HCT116 (cell line): ENCODE results near the gene INTS4. TPM values are rescaled to one million over a fixed set of nuclear protein-coding genes. Genes with fewer than 3 reads are reported as not detected.

Experiments used
- ATAC-seq: fragments of 200-7000 bp; cut with Tn5 transposase; 2 replicates; pipeline ENCODE4 v1.9.1; 2020; ENCODE audit warnings: mild to moderate bottlenecking, moderate library complexity
- BruUV-seq: library from RNA; stranded (reverse); fragments of 400-500 nt; replicated peaks from 2 replicates; lab custom pipeline; 2021; lab: Mats Ljungman, UMichigan
- CTCF ChIA-PET: fragments of 300-600 bp; sonication (Branson Sonifier 250); formaldehyde crosslinking; loops from one replicate; lab custom pipeline; 2021; ENCODE audit warnings: antibody characterized with exemption; lab: Charles Lee
- POLR2A ChIA-PET: fragments of 300-600, 350-600 bp; sonication (Branson Sonifier 250); formaldehyde crosslinking; loops from one replicate; lab custom pipeline; 2021; ENCODE audit warnings: antibody characterized with exemption; lab: Charles Lee
- RAD21 ChIA-PET, 2 experiments: fragments of 300-600 bp; sonication (Branson Sonifier 250); formaldehyde crosslinking; loops; one replicate each; lab custom pipeline; 2023; ENCODE audit warnings: low total read pairs in 2 of 2; ENCODE audit not compliant: uncharacterized antibody in 2 of 2, unreplicated experiment in 2 of 2, low non-redundant PET in 1 of 2; lab: Charles Lee
- DNase-seq: peaks from one replicate; pipeline ENCODE4 v3.0.0-alpha.2; 2010; ENCODE audit warnings: low read depth, low spot score
- H2AFZ ChIP-seq: fragments of 200-600 bp; shearing (Covaris generic), sonication (generic); 2 replicates; pipeline ENCODE4 v1.6.1; 2017; ENCODE audit warnings: low read depth, mixed run types, mixed read lengths, antibody characterized with exemption, low read length; ENCODE audit not compliant: poor library complexity, severe bottlenecking
- H3K27ac ChIP-seq: 2 replicates; pipeline ENCODE4 v1.5.1; 2012; ENCODE audit warnings: low read depth, low read length
- H3K27me3 ChIP-seq: fragments of 200-600 bp; sonication (generic); 2 replicates; pipeline ENCODE4 v1.6.1; 2016; ENCODE audit warnings: mixed run types, low read length, mixed read lengths; ENCODE audit not compliant: insufficient read depth
- H3K36me3 ChIP-seq, 2 experiments: fragments of 200-500 bp in 1 of 2; fragments of 200-600 bp in 1 of 2; sonication (Bioruptor generic) in 1 of 2; sonication (generic) in 1 of 2; 2 replicates each; pipeline versions ENCODE4 v1.5.1 to v1.6.1; 2014 to 2016; ENCODE audit warnings: low read length in 2 of 2, inconsistent platforms in 1 of 2, mixed read lengths in 1 of 2, mixed run types in 1 of 2; ENCODE audit not compliant: insufficient read depth in 2 of 2, control insufficient read depth in 1 of 2
- H3K4me1 ChIP-seq, 2 experiments: fragments of 200-600 bp in 1 of 2; sonication (generic) in 1 of 2; 2 replicates each; pipeline versions ENCODE4 v1.5.1 to v1.6.1; 2012 to 2017; ENCODE audit warnings: low read length in 2 of 2, inconsistent platforms in 1 of 2, mild to moderate bottlenecking in 1 of 2, mixed read lengths in 1 of 2, mixed run types in 1 of 2, moderate library complexity in 1 of 2; ENCODE audit not compliant: insufficient read depth in 2 of 2, control insufficient read depth in 1 of 2
- H3K4me2 ChIP-seq: fragments of 200-600 bp; sonication (generic); 2 replicates; pipeline ENCODE4 v1.6.1; 2017; ENCODE audit warnings: mixed run types, low read length, mixed read lengths
- H3K4me3 ChIP-seq, 2 experiments: fragments of 200-600 bp in 1 of 2; sonication (generic) in 1 of 2; replicated peaks in 1 of 2; 2 replicates each; pipeline ENCODE4 v1.5.1; 2011 to 2016; ENCODE audit warnings: low read length in 2 of 2, control low read depth in 1 of 2, low read depth in 1 of 2, mild to moderate bottlenecking in 1 of 2, mixed read lengths in 1 of 2, mixed run types in 1 of 2
- H3K79me2 ChIP-seq: fragments of 200-600 bp; sonication (generic); 2 replicates; pipeline ENCODE4 v1.6.1; 2017; ENCODE audit warnings: mild to moderate bottlenecking, mixed run types, low read length, moderate library complexity, mixed read lengths; ENCODE audit not compliant: insufficient read depth
- H3K9ac ChIP-seq: fragments of 200-600 bp; sonication (generic); 2 replicates; pipeline ENCODE4 v1.6.1; 2016; ENCODE audit warnings: low read length, mixed read lengths
- H3K9me2 ChIP-seq: fragments of 200-600 bp; sonication (generic), shearing (Covaris generic); 2 replicates; pipeline ENCODE4 v1.6.1; 2017; ENCODE audit warnings: mixed run types, mild to moderate bottlenecking, moderate library complexity; ENCODE audit not compliant: insufficient read depth
- H3K9me3 ChIP-seq, 2 experiments: fragments of 200-500 bp in 1 of 2; fragments of 200-600 bp in 1 of 2; sonication (Bioruptor generic) in 1 of 2; sonication (generic) in 1 of 2; 2 replicates each; pipeline ENCODE4 v1.6.1; 2014 to 2017; ENCODE audit warnings: low read length in 2 of 2, mixed read lengths in 2 of 2, inconsistent platforms in 1 of 2, low read depth in 1 of 2, mild to moderate bottlenecking in 1 of 2, mixed run types in 1 of 2, moderate library complexity in 1 of 2; ENCODE audit not compliant: control insufficient read depth in 1 of 2, insufficient read depth in 1 of 2
- H4K20me1 ChIP-seq: fragments of 200-600 bp; sonication (generic), shearing (Covaris generic); 2 replicates; pipeline ENCODE4 v1.6.1; 2017; ENCODE audit warnings: mixed run types, mild to moderate bottlenecking, moderate library complexity; ENCODE audit not compliant: insufficient read depth
- ATF3 ChIP-seq: IDR thresholded peaks from 2 replicates; pipeline ENCODE4 v1.6.1; 2012
- CBX3 ChIP-seq: IDR thresholded peaks from 2 replicates; pipeline ENCODE4 v1.6.1; 2012; ENCODE audit warnings: low read depth
- CTCF ChIP-seq, 3 experiments: fragments of 200-600 bp in 1 of 3; sonication (generic) in 1 of 3; IDR thresholded peaks in 2 of 3; conservative IDR thresholded peaks in 1 of 3; 2 replicates each; pipeline ENCODE4 v1.5.1; 2012 to 2017; ENCODE audit warnings: low read depth in 2 of 3, low read length in 2 of 3, antibody characterized with exemption in 1 of 3, borderline replicate concordance in 1 of 3, control low read depth in 1 of 3, mild to moderate bottlenecking in 1 of 3, mixed read lengths in 1 of 3, mixed run types in 1 of 3, moderate library complexity in 1 of 3; ENCODE audit not compliant: insufficient read depth in 1 of 3
- EZH2phosphoT487 ChIP-seq: fragments of 200-600 bp; IDR thresholded peaks from 2 replicates; pipeline ENCODE4 v1.6.1; 2018; ENCODE audit warnings: antibody characterized with exemption, borderline replicate concordance
- FOSL1 ChIP-seq: IDR thresholded peaks from 2 replicates; pipeline ENCODE4 v1.6.1; 2012; ENCODE audit warnings: low read depth
- MAX ChIP-seq: IDR thresholded peaks from 2 replicates; pipeline ENCODE4 v1.6.1; 2012
- POLR2AphosphoS5 ChIP-seq: IDR thresholded peaks from 2 replicates; pipeline ENCODE4 v1.6.1; 2011; ENCODE audit warnings: mild to moderate bottlenecking, low read depth, low read length, moderate library complexity
- RAD21 ChIP-seq: IDR thresholded peaks from 2 replicates; pipeline ENCODE4 v1.6.1; 2012; ENCODE audit warnings: low read depth, mild to moderate bottlenecking
- REST ChIP-seq: IDR thresholded peaks from 2 replicates; pipeline ENCODE4 v1.6.1; 2012; ENCODE audit warnings: low read depth
- SRF ChIP-seq: IDR thresholded peaks from 2 replicates; pipeline ENCODE4 v1.6.1; 2012; ENCODE audit warnings: low read depth
- YY1 ChIP-seq: IDR thresholded peaks from 2 replicates; pipeline ENCODE4 v1.6.1; 2011; ENCODE audit warnings: low read length, low read depth, moderate library complexity, mild to moderate bottlenecking; ENCODE audit not compliant: insufficient replicate concordance; ENCODE audit errors: extremely low read depth
- ZNF274 ChIP-seq: fragments of 200-500 bp; sonication (Bioruptor generic); IDR thresholded peaks from 2 replicates; pipeline ENCODE4 v1.6.1; 2014; ENCODE audit warnings: mild to moderate bottlenecking, low read depth, low read length, inconsistent platforms
- intact Hi-C: fragments of 100-400 bp; cut with micrococcal nuclease; formaldehyde crosslinking; loops from 2 replicates; pipeline ENCODE4 v1.10.0; 2022
- total RNA-seq: library from RNA; stranded (reverse); gene quantifications from one replicate; pipeline ENCODE4 v1.2.1, GENCODE V29; 2021; ENCODE audit not compliant: unreplicated experiment

INTS4 gene
- total RNA-seq, 1 experiment from 2014 or later: 41.0 TPM

- DNase-seq: no peak
- no peak overlapping the region for H3K4me2 ChIP-seq
- H4K20me1 ChIP-seq: no peaks in the 10 kb centered on the region
- no TSS peak for BruUV-seq
- RAD21 ChIA-PET: no interaction called here
- H2AFZ ChIP-seq: no peak overlapping the region
- no peak for ATAC-seq
- no peaks in the 10 kb centered on the region for H3K4me1 ChIP-seq
- peaks cover 3 to 5% of the 10 kb centered on the region in 2 experiments; a peak in 3 of 4 replicates for H3K36me3 ChIP-seq
- no peak overlapping the region for H3K27ac ChIP-seq
- no peaks in the 10 kb centered on the region for H3K79me2 ChIP-seq
- intact Hi-C loops: no loop called here
- no peaks in the 10 kb centered on the region for H3K9me2 ChIP-seq
- no peak for TF ChIP-seq FOSL1
- no peak for TF ChIP-seq CTCF (IDR thresholded peaks at IDR 0.05 in 2 of 3, conservative IDR thresholded peaks at IDR 0.05 in 1 of 3; ENCODE audit: borderline replicate concordance in 1 of 3, insufficient read depth in 1 of 3, low read depth in 2 of 3, low read length in 2 of 3)
- TF ChIP-seq CBX3: no peak
- TF ChIP-seq ATF3: no peak
- no peak for TF ChIP-seq REST
- TF ChIP-seq YY1: no peak
- TF ChIP-seq RAD21: no peak
- TF ChIP-seq MAX: no peak
- TF ChIP-seq EZH2phosphoT487: no peak
- TF ChIP-seq ZNF274: no peak
- TF ChIP-seq SRF: no peak
- TF ChIP-seq POLR2AphosphoS5: no peak
- TF ChIP-seq, all 23 proteins: peak for 0
- Histone ChIP-seq H3K9me3 (no peaks in the 10 kb centered on the region), H3K9ac (no peak overlapping the region), H3K27me3 (no peaks in the 10 kb centered on the region), H3K4me3 (no peak overlapping the region)
- POLR2A ChIA-PET: no interaction called here
- CTCF ChIA-PET: no interaction called here
Observed at GRCh38 chr11:78011301-78011700, 16.8 kb upstream of the INTS4 start.
